ENCODE data around the gene DTWD1. TPM values are rescaled to one million over a fixed set of nuclear protein-coding genes. Genes with fewer than 3 reads are reported as not detected.
A peak's percentile ranks its signal among the peaks of the same experiment; 100 is the strongest.
"Not testable (repeated sequence)": the region's sequence is repeated elsewhere in the genome, so short reads cannot be mapped to it uniquely, and the experiment has no call there.

The DTWD1 gene
- polyA plus RNA-seq, 1 donor = 23.2 TPM

GRCh38 chr15:49612240-49612639 is 8.6 kb upstream of the DTWD1 start:
- H3K4me3 ChIP-seq (ENCODE audit: low read length); H3K4me1 ChIP-seq (ENCODE audit: control insufficient read depth, insufficient read depth, low read length); H3K36me3 ChIP-seq (ENCODE audit: control insufficient read depth, insufficient read depth, low read length); H3K27ac ChIP-seq (ENCODE audit: low read length); H3K27me3 ChIP-seq (ENCODE audit: control insufficient read depth, insufficient read depth, low read length); DNase-seq; H3K9me3 ChIP-seq (ENCODE audit: control insufficient read depth, low read depth, low read length): not testable (repeated sequence)
- WGBS (ENCODE audit: insufficient coverage, low lambda C conversion rate) = 100% methylated on average over 3 of the region's 3 CpGs

GRCh38 chr15:49619226-49619625 is 1.6 kb upstream of the DTWD1 start:
- DNase-seq = no peak
- Histone ChIP-seq H3K36me3 (ENCODE audit: control insufficient read depth, insufficient read depth, low read length) (no peaks in the 10 kb centered on the region), H3K9me3 (ENCODE audit: control insufficient read depth, low read depth, low read length) (no peaks in the 10 kb centered on the region), H3K4me1 (ENCODE audit: control insufficient read depth, insufficient read depth, low read length) (peaks cover 3% of the 10 kb centered on the region), H3K27me3 (ENCODE audit: control insufficient read depth, insufficient read depth, low read length) (no peaks in the 10 kb centered on the region), H3K27ac (ENCODE audit: low read length) (no peak overlapping the region), H3K4me3 (ENCODE audit: low read length) (no peak overlapping the region)
- no CpG with 5 or more reads among the region's 3 CpGs for WGBS (ENCODE audit: insufficient coverage, low lambda C conversion rate)

- peaks cover 3% of the 10 kb centered on the region for H3K4me1 ChIP-seq (ENCODE audit: control insufficient read depth, insufficient read depth, low read length)
- no peaks in the 10 kb centered on the region for H3K27me3 ChIP-seq (ENCODE audit: control insufficient read depth, insufficient read depth, low read length)
- H3K27ac ChIP-seq (ENCODE audit: low read length) = peak overlapping the region; percentile 96
- H3K4me3 ChIP-seq (ENCODE audit: low read length) = peak overlapping the region; percentile 81
- peak in 1 of 2 donors; percentile 16 for DNase-seq
- no peaks in the 10 kb centered on the region for H3K36me3 ChIP-seq (ENCODE audit: control insufficient read depth, insufficient read depth, low read length)
- WGBS (ENCODE audit: insufficient coverage, low lambda C conversion rate) = 0% methylated on average over 5 of the region's 6 CpGs
- no peaks in the 10 kb centered on the region for H3K9me3 ChIP-seq (ENCODE audit: control insufficient read depth, low read depth, low read length)
Observed at GRCh38 chr15:49620199-49620598, 649 bp upstream of the DTWD1 start.

GRCh38 chr15:49621401-49621811 is 558 bp downstream of the DTWD1 start:
- DNase-seq = peak in 1 of 2 donors; percentile 50
- 0% methylated on average over 2 of the region's 8 CpGs for WGBS (ENCODE audit: insufficient coverage, low lambda C conversion rate)

GRCh38 chr15:49621887-49622286 is 1.0 kb downstream of the DTWD1 start:
- DNase-seq = no peak
- peaks cover 3% of the 10 kb centered on the region for H3K4me1 ChIP-seq (ENCODE audit: control insufficient read depth, insufficient read depth, low read length)
- H3K27me3 ChIP-seq (ENCODE audit: control insufficient read depth, insufficient read depth, low read length) = no peaks in the 10 kb centered on the region
- WGBS (ENCODE audit: insufficient coverage, low lambda C conversion rate) = no CpG with 5 or more reads among the region's 1 CpG
- peak overlapping the region; percentile 81 for H3K4me3 ChIP-seq (ENCODE audit: low read length)
- no peaks in the 10 kb centered on the region for H3K9me3 ChIP-seq (ENCODE audit: control insufficient read depth, low read depth, low read length)
- peaks cover 6% of the 10 kb centered on the region for H3K36me3 ChIP-seq (ENCODE audit: control insufficient read depth, insufficient read depth, low read length)
- H3K27ac ChIP-seq (ENCODE audit: low read length) = no peak overlapping the region

More at GRCh38 chr15:49621401-49621811, 558 bp downstream of the DTWD1 start:
- Histone ChIP-seq H3K36me3 (ENCODE audit: control insufficient read depth, insufficient read depth, low read length) (peaks cover 6% of the 10 kb centered on the region), H3K4me1 (ENCODE audit: control insufficient read depth, insufficient read depth, low read length) (peaks cover 3% of the 10 kb centered on the region), H3K27ac (ENCODE audit: low read length) (peak overlapping the region; percentile 96), H3K9me3 (ENCODE audit: control insufficient read depth, low read depth, low read length) (no peaks in the 10 kb centered on the region), H3K27me3 (ENCODE audit: control insufficient read depth, insufficient read depth, low read length) (no peaks in the 10 kb centered on the region), H3K4me3 (ENCODE audit: low read length) (peak overlapping the region; percentile 81)

DNA sequence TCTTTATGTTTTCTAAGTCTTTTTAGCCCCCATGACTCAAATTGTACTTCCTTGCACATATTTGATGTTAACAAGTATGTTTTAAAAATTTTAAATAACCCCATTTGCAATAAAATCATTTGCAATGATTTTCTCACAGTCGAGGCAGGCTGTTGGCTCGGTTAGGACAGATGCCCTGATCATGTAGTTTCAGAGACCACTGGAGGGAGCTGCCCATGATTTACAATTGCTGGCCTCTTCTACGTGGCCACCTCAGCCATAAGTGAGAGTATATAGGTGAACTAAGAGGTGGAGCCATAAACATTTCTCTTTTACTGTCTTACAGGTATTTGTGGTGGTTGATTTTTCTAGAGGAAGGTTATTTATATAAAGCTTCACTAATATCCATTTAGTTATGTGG is 1.7 kb downstream of the DTWD1 start:
- Histone ChIP-seq H3K4me1 (ENCODE audit: control insufficient read depth, insufficient read depth, low read length) (peaks cover 3% of the 10 kb centered on the region), H3K36me3 (ENCODE audit: control insufficient read depth, insufficient read depth, low read length) (peaks cover 6% of the 10 kb centered on the region), H3K27me3 (ENCODE audit: control insufficient read depth, insufficient read depth, low read length) (no peaks in the 10 kb centered on the region), H3K9me3 (ENCODE audit: control insufficient read depth, low read depth, low read length) (no peaks in the 10 kb centered on the region), H3K4me3 (ENCODE audit: low read length) (no peak overlapping the region), H3K27ac (ENCODE audit: low read length) (no peak overlapping the region)
- no CpG with 5 or more reads among the region's 3 CpGs for WGBS (ENCODE audit: insufficient coverage, low lambda C conversion rate)
- DNase-seq = no peak

- WGBS (ENCODE audit: insufficient coverage, low lambda C conversion rate) = no CpG with 5 or more reads among the region's 2 CpGs
- Histone ChIP-seq H3K4me1 (ENCODE audit: control insufficient read depth, insufficient read depth, low read length) (peaks cover 3% of the 10 kb centered on the region), H3K9me3 (ENCODE audit: control insufficient read depth, low read depth, low read length) (no peaks in the 10 kb centered on the region), H3K27me3 (ENCODE audit: control insufficient read depth, insufficient read depth, low read length) (no peaks in the 10 kb centered on the region), H3K4me3 (ENCODE audit: low read length) (no peak overlapping the region), H3K36me3 (ENCODE audit: control insufficient read depth, insufficient read depth, low read length) (peaks cover 9% of the 10 kb centered on the region), H3K27ac (ENCODE audit: low read length) (no peak overlapping the region)
- no peak for DNase-seq
Observed at GRCh38 chr15:49624056-49624455, 3.2 kb downstream of the DTWD1 start.

DNA sequence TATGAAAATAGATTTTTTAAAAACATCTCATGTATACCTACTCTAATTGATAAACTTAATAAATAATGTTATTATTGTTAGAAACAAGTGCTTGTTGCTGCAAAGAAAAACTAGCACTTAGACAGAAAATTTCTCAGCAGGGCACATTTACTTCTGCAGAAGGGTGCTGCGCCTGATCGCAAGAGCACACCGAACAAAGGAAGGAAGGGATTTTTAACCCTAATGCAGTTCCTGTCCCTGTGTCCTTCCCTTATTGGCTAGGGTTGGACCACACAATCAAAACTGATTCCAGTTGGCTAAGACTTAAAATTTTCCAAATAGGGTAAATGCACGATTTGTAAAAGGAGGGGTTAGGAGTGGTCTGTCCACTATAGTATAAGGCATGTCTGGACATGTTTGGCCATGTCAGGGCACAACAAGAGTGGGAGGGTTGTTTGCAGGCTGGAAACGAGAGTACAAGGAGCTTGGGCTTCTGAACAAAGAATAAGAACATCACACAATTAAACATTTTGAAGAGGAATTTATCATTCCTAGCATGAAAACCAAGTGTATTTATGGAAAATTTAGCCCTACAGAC is 4.7 kb downstream of the DTWD1 start:
- 100% methylated on average over 3 of the region's 5 CpGs for whole genome bisulfite sequencing (ENCODE audit: insufficient coverage, low lambda C conversion rate)
- Histone ChIP-seq H3K27me3 (ENCODE audit: control insufficient read depth, insufficient read depth, low read length) (no peaks in the 10 kb centered on the region), H3K36me3 (ENCODE audit: control insufficient read depth, insufficient read depth, low read length) (peaks cover 10% of the 10 kb centered on the region), H3K9me3 (ENCODE audit: control insufficient read depth, low read depth, low read length) (no peaks in the 10 kb centered on the region), H3K27ac (ENCODE audit: low read length) (no peak overlapping the region), H3K4me1 (ENCODE audit: control insufficient read depth, insufficient read depth, low read length) (peaks cover 3% of the 10 kb centered on the region), H3K4me3 (ENCODE audit: low read length) (no peak overlapping the region)
- no peak for DNase-seq

GRCh38 chr15:49627407-49627877 is 6.6 kb downstream of the DTWD1 start:
- DNase-seq = no peak
- Histone ChIP-seq H3K27me3 (ENCODE audit: control insufficient read depth, insufficient read depth, low read length) (no peaks in the 10 kb centered on the region), H3K27ac (ENCODE audit: low read length) (no peak overlapping the region), H3K9me3 (ENCODE audit: control insufficient read depth, low read depth, low read length) (no peaks in the 10 kb centered on the region), H3K4me1 (ENCODE audit: control insufficient read depth, insufficient read depth, low read length) (no peaks in the 10 kb centered on the region), H3K4me3 (ENCODE audit: low read length) (no peak overlapping the region), H3K36me3 (ENCODE audit: control insufficient read depth, insufficient read depth, low read length) (peaks cover 14% of the 10 kb centered on the region)
- WGBS (ENCODE audit: insufficient coverage, low lambda C conversion rate) = no CpG with 5 or more reads among the region's 1 CpG

- WGBS (ENCODE audit: insufficient coverage, low lambda C conversion rate) = 80% methylated on average over 1 of the region's 2 CpGs
- no peaks in the 10 kb centered on the region for H3K9me3 ChIP-seq (ENCODE audit: control insufficient read depth, low read depth, low read length)
- no peak overlapping the region for H3K27ac ChIP-seq (ENCODE audit: low read length)
- H3K4me1 ChIP-seq (ENCODE audit: control insufficient read depth, insufficient read depth, low read length) = no peaks in the 10 kb centered on the region
- H3K36me3 ChIP-seq (ENCODE audit: control insufficient read depth, insufficient read depth, low read length) = peaks cover 14% of the 10 kb centered on the region
- no peaks in the 10 kb centered on the region for H3K27me3 ChIP-seq (ENCODE audit: control insufficient read depth, insufficient read depth, low read length)
- no peak overlapping the region for H3K4me3 ChIP-seq (ENCODE audit: low read length)
- DNase-seq = no peak
Observed at GRCh38 chr15:49628379-49628778, 7.5 kb downstream of the DTWD1 start.

DNA sequence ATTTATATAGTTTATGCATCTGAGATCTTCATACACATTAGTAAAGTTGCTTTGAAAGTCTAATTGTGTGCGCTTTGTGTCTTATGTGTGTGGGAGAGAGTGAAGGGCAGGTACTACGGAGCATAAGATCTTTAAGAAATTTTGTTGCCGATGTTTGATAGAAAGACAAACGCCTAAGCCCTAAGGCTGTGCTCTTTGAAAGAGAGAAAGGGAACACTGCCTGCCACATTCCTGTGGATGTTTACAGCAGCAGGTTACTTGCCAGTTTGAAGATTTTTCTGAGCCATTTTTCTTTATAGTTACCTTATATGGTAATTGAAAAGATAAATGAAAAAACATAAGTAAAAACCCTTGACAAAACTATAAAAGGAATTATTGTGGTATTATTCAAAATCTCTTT is 17.0 kb downstream of the DTWD1 start:
- peaks cover 16% of the 10 kb centered on the region for H3K36me3 ChIP-seq (ENCODE audit: control insufficient read depth, insufficient read depth, low read length)
- no peaks in the 10 kb centered on the region for H3K4me1 ChIP-seq (ENCODE audit: control insufficient read depth, insufficient read depth, low read length)
- DNase-seq = no peak
- no peaks in the 10 kb centered on the region for H3K9me3 ChIP-seq (ENCODE audit: control insufficient read depth, low read depth, low read length)
- no peaks in the 10 kb centered on the region for H3K27me3 ChIP-seq (ENCODE audit: control insufficient read depth, insufficient read depth, low read length)
- WGBS (ENCODE audit: insufficient coverage, low lambda C conversion rate) = no CpG with 5 or more reads among the region's 4 CpGs
- H3K4me3 ChIP-seq (ENCODE audit: low read length) = no peak overlapping the region
- no peak overlapping the region for H3K27ac ChIP-seq (ENCODE audit: low read length)
